ENCODE data around the gene CYP11A1.

DNA sequence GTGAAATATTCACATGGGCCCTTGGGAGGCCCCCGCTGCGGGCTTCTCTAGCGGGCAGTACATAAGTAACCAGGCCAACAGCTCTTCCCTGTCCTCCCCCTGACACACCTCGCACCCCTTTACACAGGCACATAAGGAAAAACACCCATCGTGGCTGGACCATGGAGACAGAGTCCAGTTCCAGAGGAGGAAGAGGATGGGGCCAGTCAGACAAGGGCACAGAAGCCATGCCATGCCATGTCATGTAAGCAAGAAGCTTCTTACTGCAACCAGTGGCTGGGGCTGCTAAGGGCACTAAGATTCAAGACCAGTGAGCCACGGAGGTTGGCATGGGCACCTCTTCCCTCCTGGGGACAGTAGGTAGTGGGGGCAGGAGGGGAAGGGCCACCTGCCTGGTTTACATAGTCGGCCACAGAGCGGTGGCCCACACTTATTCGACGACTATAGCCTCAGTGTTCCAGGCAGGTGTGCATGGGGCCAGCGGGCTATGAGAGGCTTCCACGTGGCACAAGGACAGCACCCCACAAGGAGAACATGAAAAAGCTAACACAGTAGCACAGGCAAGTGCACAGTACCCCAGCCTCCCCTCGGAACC, 5.7 kb upstream of the CYP11A1 start:
- TF ChIP-seq, protein P1, sequence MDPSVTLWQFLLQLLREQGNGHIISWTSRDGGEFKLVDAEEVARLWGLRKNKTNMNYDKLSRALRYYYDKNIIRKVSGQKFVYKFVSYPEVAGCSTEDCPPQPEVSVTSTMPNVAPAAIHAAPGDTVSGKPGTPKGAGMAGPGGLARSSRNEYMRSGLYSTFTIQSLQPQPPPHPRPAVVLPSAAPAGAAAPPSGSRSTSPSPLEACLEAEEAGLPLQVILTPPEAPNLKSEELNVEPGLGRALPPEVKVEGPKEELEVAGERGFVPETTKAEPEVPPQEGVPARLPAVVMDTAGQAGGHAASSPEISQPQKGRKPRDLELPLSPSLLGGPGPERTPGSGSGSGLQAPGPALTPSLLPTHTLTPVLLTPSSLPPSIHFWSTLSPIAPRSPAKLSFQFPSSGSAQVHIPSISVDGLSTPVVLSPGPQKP (IDR thresholded peaks at IDR 0.05; ENCODE audit: low read depth, low read length), result no peak
- TF ChIP-seq, protein P2, sequence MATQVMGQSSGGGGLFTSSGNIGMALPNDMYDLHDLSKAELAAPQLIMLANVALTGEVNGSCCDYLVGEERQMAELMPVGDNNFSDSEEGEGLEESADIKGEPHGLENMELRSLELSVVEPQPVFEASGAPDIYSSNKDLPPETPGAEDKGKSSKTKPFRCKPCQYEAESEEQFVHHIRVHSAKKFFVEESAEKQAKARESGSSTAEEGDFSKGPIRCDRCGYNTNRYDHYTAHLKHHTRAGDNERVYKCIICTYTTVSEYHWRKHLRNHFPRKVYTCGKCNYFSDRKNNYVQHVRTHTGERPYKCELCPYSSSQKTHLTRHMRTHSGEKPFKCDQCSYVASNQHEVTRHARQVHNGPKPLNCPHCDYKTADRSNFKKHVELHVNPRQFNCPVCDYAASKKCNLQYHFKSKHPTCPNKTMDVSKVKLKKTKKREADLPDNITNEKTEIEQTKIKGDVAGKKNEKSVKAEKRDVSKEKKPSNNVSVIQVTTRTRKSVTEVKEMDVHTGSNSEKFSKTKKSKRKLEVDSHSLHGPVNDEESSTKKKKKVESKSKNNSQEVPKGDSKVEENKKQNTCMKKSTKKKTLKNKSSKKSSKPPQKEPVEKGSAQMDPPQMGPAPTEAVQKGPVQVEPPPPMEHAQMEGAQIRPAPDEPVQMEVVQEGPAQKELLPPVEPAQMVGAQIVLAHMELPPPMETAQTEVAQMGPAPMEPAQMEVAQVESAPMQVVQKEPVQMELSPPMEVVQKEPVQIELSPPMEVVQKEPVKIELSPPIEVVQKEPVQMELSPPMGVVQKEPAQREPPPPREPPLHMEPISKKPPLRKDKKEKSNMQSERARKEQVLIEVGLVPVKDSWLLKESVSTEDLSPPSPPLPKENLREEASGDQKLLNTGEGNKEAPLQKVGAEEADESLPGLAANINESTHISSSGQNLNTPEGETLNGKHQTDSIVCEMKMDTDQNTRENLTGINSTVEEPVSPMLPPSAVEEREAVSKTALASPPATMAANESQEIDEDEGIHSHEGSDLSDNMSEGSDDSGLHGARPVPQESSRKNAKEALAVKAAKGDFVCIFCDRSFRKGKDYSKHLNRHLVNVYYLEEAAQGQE (IDR thresholded peaks at IDR 0.05), result no peak
- TF ChIP-seq, protein P3, sequence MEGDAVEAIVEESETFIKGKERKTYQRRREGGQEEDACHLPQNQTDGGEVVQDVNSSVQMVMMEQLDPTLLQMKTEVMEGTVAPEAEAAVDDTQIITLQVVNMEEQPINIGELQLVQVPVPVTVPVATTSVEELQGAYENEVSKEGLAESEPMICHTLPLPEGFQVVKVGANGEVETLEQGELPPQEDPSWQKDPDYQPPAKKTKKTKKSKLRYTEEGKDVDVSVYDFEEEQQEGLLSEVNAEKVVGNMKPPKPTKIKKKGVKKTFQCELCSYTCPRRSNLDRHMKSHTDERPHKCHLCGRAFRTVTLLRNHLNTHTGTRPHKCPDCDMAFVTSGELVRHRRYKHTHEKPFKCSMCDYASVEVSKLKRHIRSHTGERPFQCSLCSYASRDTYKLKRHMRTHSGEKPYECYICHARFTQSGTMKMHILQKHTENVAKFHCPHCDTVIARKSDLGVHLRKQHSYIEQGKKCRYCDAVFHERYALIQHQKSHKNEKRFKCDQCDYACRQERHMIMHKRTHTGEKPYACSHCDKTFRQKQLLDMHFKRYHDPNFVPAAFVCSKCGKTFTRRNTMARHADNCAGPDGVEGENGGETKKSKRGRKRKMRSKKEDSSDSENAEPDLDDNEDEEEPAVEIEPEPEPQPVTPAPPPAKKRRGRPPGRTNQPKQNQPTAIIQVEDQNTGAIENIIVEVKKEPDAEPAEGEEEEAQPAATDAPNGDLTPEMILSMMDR (IDR thresholded peaks at IDR 0.05), result no peak
- no peak for TF ChIP-seq HDAC2 (IDR thresholded peaks at IDR 0.05)
